HepG2 (cell line): ENCODE data around the gene CDKN2A. TPM values are rescaled to one million over a fixed set of nuclear protein-coding genes. Genes with fewer than 3 reads are reported as not detected.

Experiments
- AKNA ChIP-seq: sonication (generic); formaldehyde crosslinking; IDR thresholded peaks from 2 replicates; pipeline ENCODE4 v1.4.0; 2020; ENCODE audit warnings: missing genetic modification reagents, borderline replicate concordance
- CTCF ChIP-seq: sonication (generic); formaldehyde crosslinking; IDR thresholded peaks from 2 replicates; pipeline ENCODE4 v1.5.0; 2020; ENCODE audit warnings: mild to moderate bottlenecking, missing genetic modification reagents, moderate library complexity
- GMEB1 ChIP-seq: sonication (generic); formaldehyde crosslinking; IDR thresholded peaks from 2 replicates; pipeline ENCODE4 v1.5.1; 2020; ENCODE audit warnings: missing genetic modification reagents, mild to moderate bottlenecking, borderline replicate concordance
- HINFP ChIP-seq: sonication (generic); formaldehyde crosslinking; IDR thresholded peaks from 2 replicates; pipeline ENCODE4 v1.4.0; 2020; ENCODE audit warnings: low read depth, mild to moderate bottlenecking, missing genetic modification reagents
- MEF2D ChIP-seq: sonication (generic); formaldehyde crosslinking; IDR thresholded peaks from 2 replicates; pipeline ENCODE4 v1.5.1; 2020; ENCODE audit warnings: mild to moderate bottlenecking, missing genetic modification reagents
- PCBP1 ChIP-seq: fragments of 200-400 bp; formaldehyde crosslinking; IDR thresholded peaks from 2 replicates; pipeline ENCODE4 v1.6.1; 2017; ENCODE audit warnings: mild to moderate bottlenecking, low read depth, low read length, borderline replicate concordance
- RAD21 ChIP-seq: fragments of 450-650 bp; formaldehyde crosslinking; IDR thresholded peaks from 2 replicates; pipeline ENCODE4 v1.5.0; 2020; ENCODE audit warnings: mild to moderate bottlenecking
- SAP130 ChIP-seq: IDR thresholded peaks from 2 replicates; pipeline ENCODE4 v1.6.1; 2016; ENCODE audit warnings: low read depth
- STAT6 ChIP-seq: sonication (generic); formaldehyde crosslinking; IDR thresholded peaks from 2 replicates; pipeline ENCODE4 v1.4.0; 2020; ENCODE audit warnings: missing genetic modification reagents, mild to moderate bottlenecking, borderline replicate concordance
- ZBTB14 ChIP-seq: sonication (generic); formaldehyde crosslinking; IDR thresholded peaks from 2 replicates; pipeline ENCODE4 v1.4.0; 2020; ENCODE audit warnings: missing genetic modification reagents
- ZNF546 ChIP-seq: sonication (generic); formaldehyde crosslinking; conservative IDR thresholded peaks from 2 replicates; pipeline ENCODE4 v1.8.1; 2023; ENCODE audit warnings: mild to moderate bottlenecking, missing genetic modification reagents
- polyA plus RNA-seq, 8 experiments: library from polyadenylated mRNA; depleted of rRNA in 3 of 8; stranded (reverse) in 7 of 8; unstranded in 1 of 8; fragments of >200 nt; fragmentation: Illumina TruSeq in 4 of 8; extraction: Trizol in 4 of 8; gene quantifications; 2 replicates each; pipeline versions ENCODE4 v1.2.1 to v1.2.3, GENCODE V29; 2011 to 2016; ENCODE audit warnings: low read depth in 4 of 8, missing spikeins in 1 of 8, mixed read lengths in 1 of 8; ENCODE audit not compliant: insufficient read depth in 1 of 8
- total RNA-seq, 5 experiments: library from RNA; depleted of rRNA; stranded (reverse); fragments of >200 nt; fragmentation: Illumina TruSeq; extraction: Trizol; gene quantifications; 2 replicates each; pipeline ENCODE4 v1.2.3, GENCODE V29; 2016; ENCODE audit warnings: low read depth in 1 of 5

The CDKN2A gene
- total and polyA plus RNA-seq, 2 of the 13 experiments (the other 11 are each of a cell fraction or from before 2014, with no cell fraction given): 4.2 to 4.8 TPM

- TF ChIP-seq GMEB1 (no peak), HINFP (CRISPR knock-in tag) (0 out of 2 replicates have a peak, but pooled peaks have one; percentile 56), SAP130 (no peak), CTCF (CRISPR knock-in tag) (peak; percentile 77), ZNF546 (CRISPR knock-in tag) (no peak), STAT6 (no peak), MEF2D (CRISPR knock-in tag) (no peak), ZBTB14 (CRISPR knock-in tag) (no peak), AKNA (no peak), RAD21 (CRISPR knock-in tag) (peak; percentile 55; the same call in 1 of the 2 replicates), PCBP1 (0 out of 2 replicates have a peak, but pooled peaks have one; percentile 54)
Measured at GRCh38 chr9:21965401-21965951, 28.7 kb downstream of the CDKN2A start (continued).
